ENCODE results near the gene ERC2.

DNA sequence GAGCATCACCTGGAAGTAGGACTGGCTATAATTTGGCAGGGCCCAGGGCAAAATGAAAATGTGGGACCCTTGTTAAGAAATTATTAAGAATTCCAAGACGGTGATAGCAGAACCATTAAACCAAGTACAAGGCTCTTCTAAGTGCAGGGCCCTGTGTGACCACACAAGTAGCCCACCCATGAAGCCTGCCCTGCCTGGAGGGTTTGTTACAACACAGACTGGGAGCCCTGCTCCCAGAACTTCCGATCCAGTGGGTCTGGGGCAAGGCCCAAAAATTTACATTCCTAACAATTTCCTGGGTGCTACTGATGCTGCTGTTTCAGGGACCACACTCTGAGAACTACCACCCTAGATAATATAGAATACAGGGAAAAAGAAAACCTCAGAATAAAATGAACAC lies 666.6 kb downstream of the ERC2 start:
- TF ChIP-seq, protein P1, sequence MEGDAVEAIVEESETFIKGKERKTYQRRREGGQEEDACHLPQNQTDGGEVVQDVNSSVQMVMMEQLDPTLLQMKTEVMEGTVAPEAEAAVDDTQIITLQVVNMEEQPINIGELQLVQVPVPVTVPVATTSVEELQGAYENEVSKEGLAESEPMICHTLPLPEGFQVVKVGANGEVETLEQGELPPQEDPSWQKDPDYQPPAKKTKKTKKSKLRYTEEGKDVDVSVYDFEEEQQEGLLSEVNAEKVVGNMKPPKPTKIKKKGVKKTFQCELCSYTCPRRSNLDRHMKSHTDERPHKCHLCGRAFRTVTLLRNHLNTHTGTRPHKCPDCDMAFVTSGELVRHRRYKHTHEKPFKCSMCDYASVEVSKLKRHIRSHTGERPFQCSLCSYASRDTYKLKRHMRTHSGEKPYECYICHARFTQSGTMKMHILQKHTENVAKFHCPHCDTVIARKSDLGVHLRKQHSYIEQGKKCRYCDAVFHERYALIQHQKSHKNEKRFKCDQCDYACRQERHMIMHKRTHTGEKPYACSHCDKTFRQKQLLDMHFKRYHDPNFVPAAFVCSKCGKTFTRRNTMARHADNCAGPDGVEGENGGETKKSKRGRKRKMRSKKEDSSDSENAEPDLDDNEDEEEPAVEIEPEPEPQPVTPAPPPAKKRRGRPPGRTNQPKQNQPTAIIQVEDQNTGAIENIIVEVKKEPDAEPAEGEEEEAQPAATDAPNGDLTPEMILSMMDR (IDR thresholded peaks at IDR 0.05), result no peak
- TF ChIP-seq EP300 (IDR thresholded peaks at IDR 0.05), result no peak
- TF ChIP-seq POLR2AphosphoS5 (IDR thresholded peaks at IDR 0.05), result no peak
- TF ChIP-seq POLR2A (IDR thresholded peaks at IDR 0.05), result no peak

All from upper lobe of left lung (tissue), 4 donors.